GM23248 (cell line): ENCODE measurements around the gene SMYD3. TPM values are rescaled to one million over a fixed set of nuclear protein-coding genes. Genes with fewer than 3 reads are reported as not detected.

Experiments
- DNase-seq: peaks from one replicate; pipeline ENCODE4 v3.0.0-alpha.2; 2015
- H2AFZ ChIP-seq: fragments of 200-600 bp; sonication (generic); 2 replicates; pipeline ENCODE4 v1.6.1; 2016; ENCODE audit warnings: antibody characterized with exemption
- H3F3A ChIP-seq: fragments of 200-600 bp; sonication (generic); 2 replicates; pipeline ENCODE4 v1.6.1; 2016; ENCODE audit warnings: mild to moderate bottlenecking, antibody characterized with exemption, mixed run types; ENCODE audit not compliant: insufficient read depth
- H3K27ac ChIP-seq: fragments of 200-600 bp; sonication (generic); 2 replicates; pipeline ENCODE4 v1.5.1; 2016; ENCODE audit warnings: mild to moderate bottlenecking
- H3K27me3 ChIP-seq: fragments of 200-600 bp; sonication (generic); replicated peaks from 2 replicates; pipeline ENCODE4 v1.6.1; 2016; ENCODE audit warnings: mild to moderate bottlenecking; ENCODE audit not compliant: insufficient read depth
- H3K36me3 ChIP-seq: fragments of 200-600 bp; sonication (generic); 2 replicates; pipeline ENCODE4 v1.6.1; 2016; ENCODE audit warnings: low read depth, mild to moderate bottlenecking
- H3K4me1 ChIP-seq: fragments of 200-600 bp; sonication (generic); 2 replicates; pipeline ENCODE4 v1.6.1; 2016; ENCODE audit warnings: mild to moderate bottlenecking; ENCODE audit not compliant: insufficient read depth
- H3K4me2 ChIP-seq: fragments of 200-600 bp; sonication (generic); one replicate; pipeline ENCODE4 v1.6.1; 2016; ENCODE audit warnings: mild to moderate bottlenecking; ENCODE audit not compliant: unreplicated experiment
- H3K4me3 ChIP-seq: fragments of 200-600 bp; sonication (generic); 2 replicates; pipeline ENCODE4 v1.5.1; 2016; ENCODE audit warnings: mild to moderate bottlenecking
- H3K79me2 ChIP-seq: fragments of 200-600 bp; sonication (generic); 2 replicates; pipeline ENCODE4 v1.6.1; 2016; ENCODE audit warnings: mild to moderate bottlenecking; ENCODE audit not compliant: insufficient read depth
- H3K9ac ChIP-seq: fragments of 200-600 bp; sonication (generic); 2 replicates; pipeline ENCODE4 v1.6.1; 2016; ENCODE audit warnings: mild to moderate bottlenecking
- H3K9me2 ChIP-seq: fragments of 200-600 bp; sonication (generic); 2 replicates; pipeline ENCODE4 v1.6.1; 2016; ENCODE audit warnings: mixed run types, mild to moderate bottlenecking, moderate library complexity; ENCODE audit not compliant: insufficient read depth
- H3K9me3 ChIP-seq: fragments of 200-600 bp; sonication (generic); one replicate; pipeline ENCODE4 v1.6.1; 2017; ENCODE audit warnings: low read depth
- H4K20me1 ChIP-seq: fragments of 200-600 bp; sonication (generic); 2 replicates; pipeline ENCODE4 v1.6.0; 2016; ENCODE audit not compliant: insufficient read depth
- EZH2 ChIP-seq: fragments of 200-600 bp; sonication (generic); IDR thresholded peaks from 2 replicates; pipeline ENCODE4 v1.6.1; 2018; ENCODE audit warnings: antibody characterized with exemption, mild to moderate bottlenecking; ENCODE audit not compliant: insufficient read depth, poor library complexity, severe bottlenecking
- EZH2phosphoT487 ChIP-seq: fragments of 200-600 bp; sonication (generic); IDR thresholded peaks from 2 replicates; pipeline ENCODE4 v1.6.1; 2018; ENCODE audit warnings: antibody characterized with exemption, moderate library complexity, mild to moderate bottlenecking, low read depth; ENCODE audit not compliant: insufficient read depth
- WGBS, 2 experiments: methylation state at CpG; one replicate each; pipeline ENCODE4 v1.1.6; 2015 to 2017; ENCODE audit warnings: low lambda C conversion rate in 2 of 2, low coverage in 1 of 2; ENCODE audit errors: missing lambda C conversion rate in 2 of 2; 5-methylcytosine and 5-hydroxymethylcytosine counted together
- in situ Hi-C: fragments of 300-500 bp; cut with MboI; formaldehyde crosslinking; loops from 2 replicates; pipeline ENCODE4 v1.15.0; 2020
- polyA plus RNA-seq: library from polyadenylated mRNA; unstranded; fragments of >200 nt; fragmentation: Nextera tagmentation; extraction: Ambion mirVana; gene quantifications from 2 replicates; pipeline ENCODE4 v1.2.1, GENCODE V29; 2016
- total RNA-seq: library from RNA; depleted of rRNA; stranded (reverse); fragments of >200 nt; shearing (Covaris generic); gene quantifications from 2 replicates; pipeline ENCODE4 v1.2.3, GENCODE V29; 2014

Gene SMYD3
- total and polyA plus RNA-seq, 2 experiments from 2014 or later: 32.1 to 44.8 TPM

GRCh38 chr1:246355411-246356230 is 151.5 kb downstream of the SMYD3 start:
- no peaks in the 10 kb centered on the region for H3K9me2 ChIP-seq
- H3K27me3 ChIP-seq: no peaks in the 10 kb centered on the region
- no peaks in the 10 kb centered on the region for H3K36me3 ChIP-seq
- no peak overlapping the region for H2AFZ ChIP-seq
- no peaks in the 10 kb centered on the region for H3F3A ChIP-seq
- no peak for DNase-seq
- no peak overlapping the region for H3K4me3 ChIP-seq
- no peak overlapping the region for H3K4me2 ChIP-seq
- in situ Hi-C loops: no loop called here
- no peak overlapping the region for H3K27ac ChIP-seq
- H3K9me3 ChIP-seq: no peaks in the 10 kb centered on the region
- 93% methylated on average over 8 of the region's 8 CpGs for WGBS, 2 experiments
- no peaks in the 10 kb centered on the region for H4K20me1 ChIP-seq
- no peak overlapping the region for H3K9ac ChIP-seq
- no peaks in the 10 kb centered on the region for H3K4me1 ChIP-seq
- no peak for TF ChIP-seq EZH2phosphoT487
- peaks cover 44% of the 10 kb centered on the region for H3K79me2 ChIP-seq

- in situ Hi-C loops: no loop called here
- Histone ChIP-seq H3K9me2 (no peaks in the 10 kb centered on the region), H3K27ac (no peak overlapping the region), H3K27me3 (no peaks in the 10 kb centered on the region), H3K9ac (no peak overlapping the region), H3K4me1 (no peaks in the 10 kb centered on the region), H3K79me2 (peaks cover 14% of the 10 kb centered on the region), H4K20me1 (no peaks in the 10 kb centered on the region), H3K4me2 (no peak overlapping the region), H2AFZ (no peak overlapping the region), H3K36me3 (no peaks in the 10 kb centered on the region), H3F3A (no peaks in the 10 kb centered on the region), H3K9me3 (no peaks in the 10 kb centered on the region), H3K4me3 (no peak overlapping the region)
- no peak for DNase-seq
- 96 to 98% methylated on average over 5 of the region's 5 CpGs for WGBS, 2 experiments
- TF ChIP-seq EZH2phosphoT487 (no peak), EZH2 (no peak)
Observed at GRCh38 chr1:246351721-246352120, 155.4 kb downstream of the SMYD3 start.

GRCh38 chr1:246350745-246351144 is 156.3 kb downstream of the SMYD3 start:
- H3K4me1 ChIP-seq: no peaks in the 10 kb centered on the region
- 82 to 85% methylated on average over 6 of the region's 6 CpGs for WGBS, 2 experiments

GRCh38 chr1:246343937-246344336 is 163.1 kb downstream of the SMYD3 start:
- no peaks in the 10 kb centered on the region for H3K4me1 ChIP-seq
- H3F3A ChIP-seq: no peaks in the 10 kb centered on the region
- DNase-seq: no peak
- H3K27ac ChIP-seq: no peak overlapping the region
- WGBS, 2 experiments: 74 to 78% methylated on average over 2 of the region's 2 CpGs
- H3K9me3 ChIP-seq: no peaks in the 10 kb centered on the region
- no peaks in the 10 kb centered on the region for H3K79me2 ChIP-seq
- TF ChIP-seq EZH2 (no peak), EZH2phosphoT487 (no peak)
- in situ Hi-C loops: no loop called here
- H2AFZ ChIP-seq: no peak overlapping the region
- H3K36me3 ChIP-seq: peaks cover 6% of the 10 kb centered on the region; the same call in 1 of the 2 replicates
- H3K4me2 ChIP-seq: no peak overlapping the region
- H3K27me3 ChIP-seq: no peaks in the 10 kb centered on the region
- no peaks in the 10 kb centered on the region for H3K9me2 ChIP-seq
- no peak overlapping the region for H3K4me3 ChIP-seq
- H4K20me1 ChIP-seq: no peaks in the 10 kb centered on the region
- H3K9ac ChIP-seq: no peak overlapping the region

More at GRCh38 chr1:246350745-246351144, 156.3 kb downstream of the SMYD3 start:
- H3K9me2 ChIP-seq: no peaks in the 10 kb centered on the region
- no peaks in the 10 kb centered on the region for H3F3A ChIP-seq
- H3K27ac ChIP-seq: no peak overlapping the region
- H3K4me2 ChIP-seq: no peak overlapping the region
- H3K36me3 ChIP-seq: no peaks in the 10 kb centered on the region
- H3K79me2 ChIP-seq: peaks cover 10% of the 10 kb centered on the region
- H3K9me3 ChIP-seq: no peaks in the 10 kb centered on the region
- TF ChIP-seq EZH2: no peak
- no peak for TF ChIP-seq EZH2phosphoT487
- no peaks in the 10 kb centered on the region for H3K27me3 ChIP-seq
- H4K20me1 ChIP-seq: no peaks in the 10 kb centered on the region
- H2AFZ ChIP-seq: no peak overlapping the region
- no peak for DNase-seq
- in situ Hi-C loops: no loop called here
- H3K9ac ChIP-seq: no peak overlapping the region
- H3K4me3 ChIP-seq: no peak overlapping the region
